OCI-LY1 (cell line): ENCODE measurements around the gene TCP10L.

Experiments used
- H2AFZ ChIP-seq: fragments of 200-600 bp; sonication (generic), shearing (Covaris generic); 2 replicates; pipeline ENCODE4 v1.6.0; 2014; ENCODE audit warnings: antibody characterized with exemption, mild to moderate bottlenecking, low read length
- H3F3A ChIP-seq: fragments of 200-600 bp; sonication (generic), shearing (Covaris generic); 2 replicates; pipeline ENCODE4 v1.6.0; 2014; ENCODE audit warnings: mild to moderate bottlenecking, antibody characterized with exemption, low read length, moderate library complexity; ENCODE audit not compliant: insufficient read depth
- H3K27ac ChIP-seq: fragments of 200-600 bp; sonication (generic); 2 replicates; pipeline ENCODE4 v1.5.1; 2014; ENCODE audit warnings: low read length, mixed run types, mild to moderate bottlenecking, low read depth; ENCODE audit not compliant: poor library complexity, severe bottlenecking
- H3K27me3 ChIP-seq: fragments of 200-600 bp; sonication (generic); 2 replicates; pipeline ENCODE4 v1.6.0; 2014; ENCODE audit warnings: antibody characterized with exemption, mild to moderate bottlenecking, low read length, moderate library complexity; ENCODE audit not compliant: insufficient read depth
- H3K36me3 ChIP-seq: fragments of 200-600 bp; sonication (generic); 2 replicates; pipeline ENCODE4 v1.6.1; 2014; ENCODE audit warnings: mild to moderate bottlenecking, antibody characterized with exemption, low read length, moderate library complexity, mixed read lengths; ENCODE audit not compliant: insufficient read depth
- H3K4me1 ChIP-seq: fragments of 200-600 bp; sonication (generic); 2 replicates; pipeline ENCODE4 v1.5.1; 2014; ENCODE audit warnings: mild to moderate bottlenecking, low read length, moderate library complexity; ENCODE audit not compliant: insufficient read depth, severe bottlenecking
- H3K4me2 ChIP-seq: fragments of 200-600 bp; sonication (generic), shearing (Covaris generic); 2 replicates; pipeline ENCODE4 v1.6.1; 2014; ENCODE audit warnings: low read length
- H3K4me3 ChIP-seq: fragments of 200-600 bp; sonication (generic); 2 replicates; pipeline ENCODE4 v1.5.1; 2014; ENCODE audit warnings: low read length, low read depth, mild to moderate bottlenecking, mixed read lengths; ENCODE audit not compliant: poor library complexity, severe bottlenecking
- H3K79me2 ChIP-seq: fragments of 200-600 bp; shearing (Covaris generic); 2 replicates; pipeline ENCODE4 v1.6.1; 2016; ENCODE audit warnings: mixed run types, low read length, mixed read lengths; ENCODE audit not compliant: insufficient read depth
- H3K9ac ChIP-seq: fragments of 200-600 bp; sonication (generic), shearing (Covaris generic); 2 replicates; pipeline ENCODE4 v1.6.1; 2014; ENCODE audit warnings: mild to moderate bottlenecking, low read length, mixed read lengths
- H3K9me2 ChIP-seq: fragments of 200-600 bp; sonication (generic), shearing (Covaris generic); 2 replicates; pipeline ENCODE4 v1.6.1; 2014; ENCODE audit warnings: low read depth, mild to moderate bottlenecking, low read length, mixed read lengths
- H3K9me3 ChIP-seq: fragments of 200-600 bp; shearing (Covaris generic); 2 replicates; pipeline ENCODE4 v1.6.1; 2014; ENCODE audit warnings: low read length, mixed read lengths
- H4K20me1 ChIP-seq: fragments of 200-600 bp; sonication (generic), shearing (Covaris generic); 2 replicates; pipeline ENCODE4 v1.6.0; 2016; ENCODE audit warnings: mild to moderate bottlenecking, low read length; ENCODE audit not compliant: insufficient read depth
- CTCF ChIP-seq: fragments of 200-600 bp; sonication (generic), shearing (Covaris generic); IDR thresholded peaks from 2 replicates; pipeline ENCODE4 v1.5.1; 2017; ENCODE audit warnings: mild to moderate bottlenecking, antibody characterized with exemption, low read length, moderate library complexity, mixed read lengths
- EZH2 ChIP-seq: fragments of 200-600 bp; sonication (generic), shearing (Covaris generic); IDR thresholded peaks from 2 replicates; pipeline ENCODE4 v1.8.0; 2017; ENCODE audit warnings: borderline replicate concordance, mixed run types, mild to moderate bottlenecking, antibody characterized with exemption, low read length, moderate library complexity, mixed read lengths

Gene TCP10L

GRCh38 chr21:32574946-32575925 lies 10.1 kb downstream of the TCP10L start:
- Histone ChIP-seq H3K27ac (no peak overlapping the region), H3F3A (no peaks in the 10 kb centered on the region), H3K4me2 (no peak overlapping the region), H4K20me1 (no peaks in the 10 kb centered on the region), H2AFZ (no peak overlapping the region), H3K9ac (no peak overlapping the region), H3K4me3 (no peak overlapping the region), H3K36me3 (no peaks in the 10 kb centered on the region), H3K4me1 (no peaks in the 10 kb centered on the region), H3K9me2 (no peaks in the 10 kb centered on the region), H3K79me2 (no peaks in the 10 kb centered on the region), H3K9me3 (no peaks in the 10 kb centered on the region), H3K27me3 (peaks cover 3% of the 10 kb centered on the region; the same call in 1 of the 2 replicates)
- TF ChIP-seq EZH2 (no peak), CTCF (no peak)

- no peak overlapping the region for H3K27ac ChIP-seq
- no peaks in the 10 kb centered on the region for H3F3A ChIP-seq
- no peaks in the 10 kb centered on the region for H3K9me3 ChIP-seq
- peak overlapping the region; percentile 18; the same call in 1 of the 2 replicates for H3K4me2 ChIP-seq
- H3K79me2 ChIP-seq = no peaks in the 10 kb centered on the region
- peaks cover 3% of the 10 kb centered on the region for H3K27me3 ChIP-seq
- TF ChIP-seq CTCF (no peak), EZH2 (no peak)
- no peak overlapping the region for H3K9ac ChIP-seq
- no peaks in the 10 kb centered on the region for H3K36me3 ChIP-seq
- H3K4me1 ChIP-seq = peaks cover 7% of the 10 kb centered on the region
- no peaks in the 10 kb centered on the region for H4K20me1 ChIP-seq
- H3K4me3 ChIP-seq = no peak overlapping the region
- no peak overlapping the region for H2AFZ ChIP-seq
- no peaks in the 10 kb centered on the region for H3K9me2 ChIP-seq
Observed at GRCh38 chr21:32572574-32573420, 12.5 kb downstream of the TCP10L start.

GRCh38 chr21:32570456-32570855 lies 14.9 kb downstream of the TCP10L start:
- H2AFZ ChIP-seq = no peak overlapping the region
- no peaks in the 10 kb centered on the region for H3K36me3 ChIP-seq
- no peaks in the 10 kb centered on the region for H3K79me2 ChIP-seq
- H3K27ac ChIP-seq = no peak overlapping the region
- H3K27me3 ChIP-seq = peaks cover 3% of the 10 kb centered on the region
- H4K20me1 ChIP-seq = no peaks in the 10 kb centered on the region
- H3F3A ChIP-seq = no peaks in the 10 kb centered on the region
- H3K9me2 ChIP-seq = no peaks in the 10 kb centered on the region
- H3K4me1 ChIP-seq = peaks cover 7% of the 10 kb centered on the region
- no peak for TF ChIP-seq CTCF
- TF ChIP-seq EZH2 = no peak
- no peak overlapping the region for H3K4me2 ChIP-seq
- H3K9me3 ChIP-seq = no peaks in the 10 kb centered on the region
- H3K4me3 ChIP-seq = no peak overlapping the region
- no peak overlapping the region for H3K9ac ChIP-seq
